Liver (tissue), 3 donors: ENCODE data around the gene AP2A2.

Source experiments
- CTCF ChIP-seq: fragments of 150-350 bp; IDR thresholded peaks from 2 replicates; pipeline ENCODE4 v1.5.1; 2017; ENCODE audit warnings: improper control_type of control experiment, low read depth, low read length; ENCODE audit not compliant: missing input control
- FOXA1 ChIP-seq: IDR thresholded peaks from 2 replicates; pipeline ENCODE4 v1.6.1; 2016; ENCODE audit warnings: antibody characterized with exemption
- MAX ChIP-seq: IDR thresholded peaks from 2 replicates; pipeline ENCODE4 v1.6.1; 2016; ENCODE audit warnings: antibody characterized with exemption
- RXRA ChIP-seq, 2 donors: IDR thresholded peaks; 2 replicates each; pipeline ENCODE4 v1.6.1; 2017 to 2018; ENCODE audit warnings: antibody characterized with exemption in 2 of 2, mild to moderate bottlenecking in 1 of 2
- TAF1 ChIP-seq: conservative IDR thresholded peaks from 2 replicates; pipeline ENCODE4 v1.6.1; 2016; ENCODE audit warnings: antibody characterized with exemption, mild to moderate bottlenecking
- ZBTB33 ChIP-seq: IDR thresholded peaks from 2 replicates; pipeline ENCODE4 v1.6.1; 2016; ENCODE audit warnings: antibody characterized with exemption
- donor health status: healthy.
- donor health status: healthy.

GRCh38 chr11:917426-917825, 8.2 kb upstream of the AP2A2 start:
- TF ChIP-seq FOXA1 = no peak
- no peak for TF ChIP-seq CTCF
- no peak for TF ChIP-seq TAF1
- no peak for TF ChIP-seq MAX
- no peak for TF ChIP-seq ZBTB33
- TF ChIP-seq RXRA (IDR thresholded peaks at IDR 0.05) = no peak
